NCI-H1092 treated with DMSO at 0.1 percent for 48 hours (cell line): Measurements from ENCODE around the gene LURAP1L.

Experiments
- DNase-seq: peaks from one replicate; lab custom pipeline; 2025; lab: John Stamatoyannopoulos, UW

LURAP1L gene

DNA sequence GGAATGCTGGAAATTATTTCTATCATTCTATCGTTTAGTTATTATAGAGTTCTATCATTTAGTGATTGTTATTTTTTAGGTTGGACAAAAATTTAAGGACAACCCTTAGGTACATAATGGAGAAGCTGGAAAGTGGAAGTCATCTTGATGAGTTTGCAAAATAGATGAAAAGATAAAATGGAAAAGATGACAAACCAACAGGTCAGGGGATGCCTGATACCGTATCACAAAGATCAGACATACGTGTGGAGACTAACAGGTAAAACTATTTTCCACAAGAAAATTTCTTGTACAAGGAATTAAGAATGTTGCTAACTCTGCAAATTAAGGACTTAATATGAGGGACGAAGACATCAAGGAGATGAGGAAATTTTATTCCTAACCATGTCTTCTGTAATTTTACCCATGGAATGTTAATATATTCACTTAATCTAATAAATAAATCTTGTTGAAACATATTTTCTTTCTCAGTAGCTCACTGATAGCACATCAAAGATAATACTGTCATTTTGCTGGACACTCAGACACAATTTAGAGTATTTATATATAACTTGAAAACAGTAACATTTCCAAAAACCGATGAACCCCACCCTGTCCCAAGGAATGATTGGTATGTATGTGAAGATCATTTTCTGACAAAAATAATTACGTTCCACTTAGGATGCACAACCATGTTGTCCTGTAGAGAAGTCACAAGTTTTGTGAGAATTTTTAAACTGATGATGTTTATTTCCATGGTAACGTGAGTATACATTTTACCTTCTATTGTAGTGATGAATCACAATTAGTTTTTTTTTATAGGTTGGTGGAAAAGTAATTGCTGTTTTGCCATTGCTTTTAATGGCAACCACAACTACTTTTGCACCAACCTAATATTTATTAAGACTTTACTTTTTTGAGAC lies 2.6 kb downstream of the LURAP1L start:
- no peak for DNase-seq

DNA sequence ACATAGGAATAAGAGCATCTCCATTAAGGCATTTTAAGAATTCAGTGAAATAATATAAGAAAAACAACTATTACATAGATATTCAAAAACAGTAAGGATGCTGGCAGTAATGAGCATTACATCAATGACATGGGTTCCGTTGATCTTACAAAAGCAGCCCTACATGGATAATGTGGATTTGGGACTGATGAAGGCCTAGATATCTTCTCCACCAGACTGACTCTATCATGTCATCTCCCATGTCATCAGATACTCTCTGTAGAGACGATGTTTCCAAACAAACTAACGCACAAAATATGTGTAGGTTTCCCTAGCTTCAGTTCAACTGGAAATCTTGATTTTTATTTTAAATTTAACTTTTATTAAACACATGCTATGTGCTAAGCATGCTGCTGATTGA lies 3.6 kb downstream of the LURAP1L start:
- no peak for DNase-seq

DNA sequence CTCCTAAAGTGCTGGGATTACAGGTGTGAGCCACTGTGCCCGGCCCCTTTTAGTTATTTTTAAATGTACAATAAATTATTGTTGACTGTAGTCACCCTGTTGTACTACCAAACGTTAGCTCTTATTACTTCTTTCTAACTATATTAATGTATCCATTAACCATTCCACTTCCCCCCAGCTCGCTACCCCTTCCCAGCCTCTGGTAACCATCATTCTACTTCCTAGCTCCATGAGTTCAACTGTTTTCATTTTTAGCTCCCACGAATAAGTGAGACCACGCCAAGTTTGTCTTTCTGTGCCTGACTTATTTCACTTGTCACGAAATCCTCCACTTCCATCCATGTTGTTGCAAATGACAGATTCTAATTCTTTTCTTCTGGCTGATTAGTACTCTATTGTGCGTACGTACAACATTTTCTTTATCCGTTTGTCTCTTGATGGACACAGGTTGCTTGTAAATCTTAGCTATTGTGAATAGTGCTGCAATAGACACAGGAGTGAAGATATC lies 6.5 kb downstream of the LURAP1L start:
- no peak for DNase-seq

DNA sequence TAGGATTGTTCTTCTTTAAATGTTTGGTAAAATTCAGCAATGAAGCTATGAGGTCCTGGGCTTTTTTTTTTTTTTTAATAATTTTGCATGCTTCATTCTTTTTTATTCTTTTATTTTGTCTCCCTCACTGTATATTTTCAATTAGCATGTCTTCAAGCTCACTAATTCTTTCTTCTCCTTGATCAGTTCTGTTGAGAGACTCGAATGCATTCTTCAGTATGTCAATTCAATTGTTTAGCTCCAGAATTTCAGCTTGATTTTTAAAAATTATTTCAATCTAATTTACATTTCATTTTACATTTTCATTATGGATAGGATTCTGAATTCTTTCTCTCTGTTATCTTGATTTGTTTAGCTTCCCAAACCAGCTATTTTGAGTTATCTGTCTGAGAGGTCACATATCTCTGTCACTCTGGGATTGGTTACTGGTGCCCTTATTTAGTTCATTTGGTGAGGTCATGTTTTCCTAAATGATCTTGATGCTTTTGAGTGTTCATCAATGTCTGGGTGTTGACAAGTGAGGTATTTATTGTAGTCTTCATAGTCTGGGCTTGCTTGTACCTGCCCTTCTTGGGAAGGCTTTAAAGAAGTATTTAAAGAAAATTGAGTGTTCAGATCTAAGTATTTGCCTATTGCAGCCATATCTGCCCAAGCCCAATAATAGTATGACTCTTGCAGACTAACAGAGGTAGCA lies 9.1 kb downstream of the LURAP1L start:
- no peak for DNase-seq

DNA sequence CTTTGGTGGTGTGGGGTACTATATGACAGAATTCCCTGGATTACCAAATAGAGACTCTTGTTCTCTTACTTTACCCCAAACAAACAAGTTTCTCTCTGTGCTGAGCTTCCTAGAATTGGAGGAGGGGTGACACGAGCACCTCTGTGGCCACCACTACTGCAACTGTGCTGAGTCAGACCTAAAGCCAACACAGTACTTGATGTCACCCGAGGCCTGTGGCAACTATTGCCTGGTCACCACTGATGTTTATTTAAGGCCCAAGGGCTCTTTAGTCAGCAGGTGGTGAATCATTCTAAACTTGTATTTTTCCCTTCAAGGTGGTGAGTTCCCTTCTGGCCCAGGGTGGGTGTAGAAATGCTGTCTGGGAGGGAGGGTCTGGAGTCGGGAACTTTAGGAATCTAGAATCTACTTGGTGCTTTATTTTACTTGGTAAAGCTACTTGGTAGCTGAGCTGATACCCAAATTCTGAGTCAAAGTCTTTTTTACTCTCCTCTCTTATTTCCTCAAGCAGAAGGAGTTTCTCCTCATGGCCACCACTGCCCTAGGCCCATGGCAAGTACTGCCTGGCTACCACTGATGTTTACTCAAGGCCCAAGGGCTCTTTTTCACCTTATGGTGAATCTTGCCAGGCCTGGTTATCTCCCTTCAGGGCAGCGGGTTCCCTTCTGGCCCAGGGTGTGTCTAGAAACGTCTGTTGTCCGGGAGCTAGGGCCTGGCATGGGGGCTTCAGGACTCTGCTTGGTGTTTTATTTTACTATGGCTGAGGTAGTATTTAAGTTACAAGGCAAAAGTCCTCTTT lies 9.8 kb downstream of the LURAP1L start:
- DNase-seq: no peak

DNA sequence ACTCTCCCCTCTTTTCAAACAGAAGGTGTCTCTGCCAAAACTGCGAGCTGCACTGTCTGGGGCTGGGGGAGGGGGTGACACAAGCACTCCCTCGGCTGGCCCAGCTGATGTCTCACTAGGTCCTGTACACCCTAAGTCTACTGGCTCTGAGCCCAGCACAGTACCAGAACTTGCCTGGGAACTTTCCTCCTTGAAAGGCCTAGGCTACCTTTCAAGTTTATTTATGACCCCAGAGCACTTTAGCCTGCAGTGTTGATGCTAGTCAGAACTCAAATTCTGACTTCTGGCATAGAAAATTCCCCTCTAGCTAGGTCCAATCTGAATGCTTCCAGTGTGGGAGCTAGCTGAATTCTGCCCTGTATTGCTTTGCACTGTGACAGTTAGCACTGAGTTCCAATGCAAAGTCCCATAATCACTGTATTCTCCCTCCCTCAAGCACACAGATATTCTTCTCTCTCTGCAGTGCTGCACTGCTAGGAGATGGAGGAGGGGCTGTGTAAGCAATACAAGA lies 10.5 kb downstream of the LURAP1L start:
- DNase-seq: no peak

DNA sequence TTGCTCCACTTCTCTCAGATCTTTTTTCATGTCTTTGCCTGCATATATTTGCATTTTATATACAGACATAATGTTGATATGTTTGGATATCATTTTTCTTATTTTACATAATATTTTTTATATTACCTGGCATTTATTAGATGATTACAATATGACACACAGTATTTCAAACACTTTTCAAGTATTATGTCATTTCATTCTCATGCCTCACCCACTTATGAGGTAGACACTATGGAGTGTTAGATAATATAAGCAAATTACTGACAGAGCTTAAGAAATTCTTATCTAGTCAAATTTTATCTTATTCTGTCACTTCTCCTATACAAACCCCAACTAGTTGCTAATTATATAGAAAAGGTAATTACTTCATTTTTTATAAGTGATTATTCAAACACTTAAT lies 11.1 kb downstream of the LURAP1L start:
- no peak for DNase-seq

DNA sequence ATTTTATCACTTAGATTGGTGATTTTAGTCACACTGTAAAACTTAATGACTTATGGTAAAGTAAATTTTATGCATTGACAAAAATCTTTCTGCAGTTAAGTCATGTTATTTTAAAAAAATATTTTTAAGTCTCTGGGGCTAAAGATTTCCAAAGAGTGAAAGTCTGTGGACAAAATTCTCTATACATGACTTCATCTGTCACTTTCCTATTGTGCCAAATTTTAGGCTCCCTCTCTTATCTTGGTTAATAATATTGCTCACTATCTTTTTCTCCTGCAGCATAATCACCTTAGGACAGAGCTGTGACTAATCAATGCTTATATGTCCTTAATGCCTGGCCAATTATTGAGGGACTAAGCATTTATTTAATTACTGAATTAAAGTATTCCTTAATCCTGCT lies 15.2 kb downstream of the LURAP1L start:
- no peak for DNase-seq

DNA sequence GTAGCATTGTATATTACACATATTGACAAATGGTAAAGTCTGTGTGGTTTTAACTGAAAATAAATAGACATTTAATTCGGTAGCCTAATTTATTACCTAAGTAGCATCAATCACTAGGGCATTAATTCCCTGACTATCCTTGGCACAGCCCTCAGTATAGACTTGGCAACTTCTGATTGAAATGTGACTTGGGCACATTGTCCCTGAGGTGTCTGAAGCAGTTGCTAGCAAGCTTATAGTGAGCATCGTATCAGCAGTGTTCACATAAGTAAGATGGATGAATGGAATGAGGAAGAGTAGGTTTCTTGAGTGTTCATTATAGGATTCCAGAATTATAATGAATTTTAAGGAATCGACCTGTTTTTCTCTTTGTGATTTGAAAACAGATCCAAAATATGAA lies 16.1 kb downstream of the LURAP1L start:
- DNase-seq: no peak

DNA sequence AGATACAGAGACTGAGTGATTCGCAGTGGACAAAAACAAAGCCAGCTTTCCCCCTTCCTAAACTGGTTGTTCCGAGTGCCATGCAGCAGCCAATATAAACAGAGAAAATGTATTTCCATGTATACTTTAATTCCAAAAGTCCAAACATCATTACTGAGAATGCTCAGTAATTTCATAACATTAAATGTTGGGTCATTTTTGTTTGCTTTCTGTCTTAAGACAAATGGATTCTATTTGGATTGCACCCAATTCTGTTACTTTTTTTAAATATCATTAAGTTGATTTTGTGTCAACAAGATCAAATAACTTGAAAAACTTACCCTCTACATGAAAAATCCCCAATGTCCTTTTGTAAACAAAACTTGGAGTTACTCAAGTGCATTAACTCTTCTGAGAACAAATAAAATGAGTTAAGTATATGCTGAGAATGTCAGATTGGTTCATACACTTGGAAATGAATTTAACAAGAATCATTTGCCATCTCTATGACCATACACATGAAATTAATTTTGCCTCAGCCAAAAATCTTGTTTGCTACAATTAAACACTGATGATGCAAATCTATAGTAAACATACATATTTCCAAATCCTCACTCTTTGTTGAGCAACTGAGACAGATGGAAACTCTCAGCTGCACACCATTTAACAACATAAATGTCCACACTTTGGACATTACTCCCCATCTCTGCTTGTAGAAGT lies 19.4 kb downstream of the LURAP1L start:
- DNase-seq: peak; percentile 43

DNA sequence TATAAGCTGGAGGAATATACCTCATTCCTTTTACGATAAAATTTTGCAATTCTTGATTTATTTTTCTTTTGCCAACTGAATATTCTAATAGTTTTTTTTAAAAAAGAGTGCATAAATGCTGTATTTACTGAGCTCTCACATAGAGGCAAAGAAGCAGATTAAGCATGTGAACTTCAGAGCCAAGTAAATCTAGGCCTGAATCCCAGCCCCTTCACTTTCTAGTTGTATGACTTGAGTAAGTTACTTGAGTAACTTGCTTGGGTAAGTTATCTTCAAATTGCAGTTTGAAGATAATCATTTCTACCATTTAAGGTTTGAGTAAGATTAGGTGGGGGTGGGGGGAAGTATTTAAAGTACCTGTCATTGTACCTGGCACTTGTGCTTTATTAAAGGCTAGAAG lies 21.8 kb downstream of the LURAP1L start:
- no peak for DNase-seq

DNA sequence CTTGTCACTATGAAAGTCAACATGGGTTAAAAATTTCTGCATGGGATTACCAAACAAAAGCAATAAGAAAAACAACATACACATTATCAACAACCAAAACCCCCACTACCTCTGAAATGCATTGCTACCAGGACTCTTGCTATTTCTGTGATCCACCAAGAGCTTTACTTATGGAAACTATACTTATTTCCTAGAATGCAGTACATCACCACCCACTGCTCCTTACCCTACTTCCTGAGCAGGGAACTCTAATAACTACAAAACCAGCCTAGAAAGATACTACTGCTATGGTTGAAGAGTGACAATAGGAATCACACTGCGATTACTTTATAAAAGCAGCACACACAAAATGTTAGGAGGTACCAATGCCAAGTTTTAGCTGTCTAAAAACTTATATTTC lies 22.2 kb downstream of the LURAP1L start:
- DNase-seq: no peak

DNA sequence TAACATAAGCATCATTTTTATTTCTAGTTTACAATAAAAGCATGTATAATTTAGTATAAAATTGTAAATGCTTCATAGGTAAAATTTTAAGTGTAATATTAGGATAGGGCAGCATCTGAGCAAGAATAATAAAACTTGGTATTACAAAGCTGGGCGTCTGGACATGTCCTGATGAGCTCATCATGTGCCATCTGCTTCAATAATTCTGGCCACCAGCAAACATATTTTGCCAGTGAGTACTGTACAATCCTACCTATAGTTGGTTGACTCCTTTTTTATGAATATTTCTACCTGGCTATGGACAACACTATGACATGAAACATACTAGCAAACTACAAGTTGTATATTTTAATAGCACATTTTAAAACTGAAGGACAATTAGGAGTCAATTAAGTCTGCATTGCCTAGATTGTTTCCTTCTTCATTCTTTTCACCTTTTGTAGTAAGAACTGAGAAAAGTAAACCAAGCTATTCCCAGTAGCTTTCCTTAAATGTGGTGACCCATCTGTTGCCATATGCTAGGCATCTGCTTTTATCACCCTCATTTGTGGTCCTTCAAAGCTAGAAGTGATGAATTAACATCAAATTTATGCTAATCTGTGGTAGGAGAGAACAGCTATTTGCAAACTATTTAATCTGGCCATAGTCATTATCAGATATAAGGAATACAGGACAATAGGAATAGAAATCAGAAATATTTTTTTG lies 23.4 kb downstream of the LURAP1L start:
- DNase-seq: peak; percentile 19

DNA sequence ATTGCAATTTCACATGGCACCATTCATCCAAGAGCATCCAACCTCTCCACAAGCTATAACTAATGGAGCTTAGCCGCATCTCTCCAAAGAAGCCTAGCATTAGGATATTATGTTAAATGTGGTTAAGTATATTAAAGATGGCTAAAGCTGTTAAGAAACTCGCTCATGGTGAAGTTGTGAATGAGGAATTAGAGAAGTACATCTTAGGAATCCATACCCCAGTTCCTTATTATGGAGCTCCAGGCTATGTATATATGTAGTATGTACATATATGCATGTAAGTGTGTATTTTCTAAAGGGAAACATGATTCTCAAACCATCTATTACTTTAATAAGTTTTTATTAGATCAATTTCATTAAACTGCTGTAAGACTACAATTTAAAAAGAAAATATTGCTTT lies 26.4 kb downstream of the LURAP1L start:
- DNase-seq: no peak

DNA sequence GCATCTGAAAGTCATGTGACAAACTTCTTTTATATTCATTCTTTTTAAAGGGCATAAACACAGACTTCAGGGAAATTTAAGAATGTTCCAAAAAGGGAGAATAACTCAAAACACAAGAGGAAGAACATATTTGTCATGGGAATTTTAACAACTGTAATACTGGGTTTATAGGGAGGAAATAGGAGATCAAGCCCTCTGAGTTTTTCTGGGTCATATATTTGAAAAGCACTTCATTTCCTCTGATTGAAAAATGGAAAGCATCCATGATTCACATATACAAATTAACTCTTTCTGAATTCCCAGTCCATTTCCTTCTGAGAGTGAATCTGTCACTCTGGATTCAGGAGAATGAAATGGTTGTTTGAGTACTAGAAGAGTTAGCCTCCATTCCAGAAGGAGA lies 26.8 kb downstream of the LURAP1L start:
- no peak for DNase-seq

DNA sequence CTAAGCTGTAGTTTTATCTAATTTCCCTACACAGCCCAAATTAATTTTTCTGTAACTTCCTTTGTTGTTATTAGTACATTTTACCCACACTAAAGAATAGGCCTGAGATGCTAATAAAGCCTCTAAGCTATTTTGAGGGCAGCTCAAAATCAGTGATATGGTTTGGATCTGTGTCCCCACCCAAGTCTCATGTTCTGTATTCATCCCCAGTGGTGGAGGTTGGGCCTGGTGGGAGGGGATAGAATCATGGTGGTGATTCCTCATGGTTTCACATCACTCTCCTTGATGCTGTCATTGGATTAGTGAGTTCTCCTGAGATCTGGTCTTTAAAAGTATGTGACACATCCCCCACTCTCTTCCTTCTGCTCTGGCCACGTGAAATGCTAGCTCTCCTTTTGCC lies 27.3 kb downstream of the LURAP1L start:
- no peak for DNase-seq

DNA sequence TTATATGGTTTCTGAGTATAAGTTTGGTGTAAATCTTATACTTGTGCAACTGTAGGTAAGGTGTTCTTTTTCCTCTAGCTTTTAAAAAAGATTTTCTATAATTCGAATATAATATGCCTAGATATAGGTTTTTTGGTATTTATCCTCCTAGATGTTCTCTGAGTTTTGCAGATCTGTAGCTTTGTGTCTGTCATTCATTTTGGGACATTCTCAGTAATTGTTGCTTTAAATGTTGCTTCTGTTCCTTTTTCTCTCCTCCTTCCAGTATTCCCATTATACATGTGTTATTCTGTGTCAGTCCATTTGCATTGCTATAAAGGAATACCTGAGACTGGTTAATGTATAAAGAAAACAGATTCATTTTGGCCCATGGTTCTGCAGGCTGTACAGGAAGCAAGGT lies 33.7 kb downstream of the LURAP1L start:
- no peak for DNase-seq

DNA sequence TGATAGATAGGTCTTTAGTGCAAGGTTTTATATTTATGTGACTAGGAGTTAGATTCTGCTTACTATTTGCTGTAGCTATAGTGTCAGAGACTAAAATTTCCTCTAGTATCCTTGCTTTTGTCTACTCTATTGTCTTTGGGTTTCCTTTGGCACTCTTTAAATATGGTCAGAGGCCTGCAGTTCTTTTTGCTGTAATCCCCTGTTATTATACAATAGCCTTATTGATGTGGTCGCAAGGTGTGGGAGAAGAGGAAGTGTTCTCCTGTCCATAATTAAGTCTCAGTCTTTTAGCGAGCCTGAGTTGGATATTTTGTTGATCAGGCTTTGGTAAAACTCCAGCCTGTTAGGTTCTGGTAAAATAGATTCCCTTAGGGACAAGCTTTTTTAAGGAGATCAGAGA lies 34.9 kb downstream of the LURAP1L start:
- DNase-seq: no peak

DNA sequence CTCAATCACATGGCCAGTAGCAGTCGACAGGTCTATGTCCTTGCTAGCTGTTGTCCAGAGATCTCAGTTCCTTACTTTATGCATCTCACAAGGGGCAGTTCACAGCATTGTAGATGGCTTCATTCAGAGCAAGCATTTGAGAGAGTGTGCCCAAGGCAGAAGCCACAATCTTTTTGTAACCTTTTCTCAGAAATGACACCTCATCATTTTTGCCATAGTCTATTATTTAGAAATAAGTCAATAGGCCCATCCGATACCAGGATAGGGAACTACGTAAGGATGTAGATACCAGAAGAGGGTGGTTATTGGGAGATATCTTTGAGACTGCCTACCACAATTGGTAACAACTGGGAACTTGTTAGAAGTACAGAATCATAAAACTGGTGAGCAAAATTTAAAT lies 37.1 kb downstream of the LURAP1L start:
- no peak for DNase-seq

DNA sequence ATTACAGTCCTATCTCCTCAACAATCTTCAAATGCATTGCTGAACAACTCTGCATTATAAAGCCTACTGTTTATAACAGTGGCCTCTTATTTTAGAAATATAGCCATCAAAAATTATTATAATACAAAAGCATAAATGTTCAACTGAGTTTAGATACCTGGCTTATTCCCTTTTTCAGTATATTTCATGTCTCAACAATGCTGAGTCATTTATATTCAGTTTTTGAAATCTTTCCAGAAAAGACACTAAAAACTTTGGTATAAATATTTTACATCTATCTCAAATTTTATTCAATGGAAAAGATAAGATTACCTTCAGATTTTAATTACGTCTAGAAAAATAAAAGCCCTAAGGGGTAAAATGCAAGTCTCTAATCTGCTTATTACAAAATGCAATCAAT lies 37.9 kb downstream of the LURAP1L start:
- DNase-seq: no peak

DNA sequence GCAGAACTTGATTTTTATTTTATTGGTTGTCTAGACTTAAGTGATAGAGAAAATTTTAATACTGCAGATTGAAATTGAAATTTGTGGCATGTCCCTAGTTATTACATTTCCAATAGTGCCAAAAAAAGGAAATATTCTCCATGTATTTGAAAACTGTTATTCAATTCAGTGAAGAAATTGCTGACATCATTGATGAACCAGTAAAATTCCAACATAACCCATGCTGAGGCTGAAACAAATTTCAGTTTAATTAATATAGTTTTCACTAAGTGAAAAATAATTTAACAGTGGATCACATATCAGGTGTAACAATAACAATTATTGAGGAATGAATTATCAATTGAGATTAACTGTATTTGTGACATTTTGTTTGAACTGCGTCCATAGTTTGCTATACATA lies 38.7 kb downstream of the LURAP1L start:
- no peak for DNase-seq
